Activated T-cell treated with anti-CD3 and anti-CD28 coated beads, Interleukin-2, amount 50 U/mL, for 4 hours (primary cell): ENCODE results near the gene E2F4. TPM values are rescaled to one million over a fixed set of nuclear protein-coding genes. Genes with fewer than 3 reads are reported as not detected.

Experiments
- ATAC-seq, 2 donors: fragments of 200-7000 bp; cut with Tn5 transposase; one replicate each; pipeline ENCODE4 v1.10.0; 2021
- DNase-seq: peaks from one replicate; pipeline ENCODE4 v3.0.0-alpha.2; 2020
- H3K27me3 Mint-ChIP-seq: one replicate; pipeline ENCODE4 v1.8.0; 2021; ENCODE audit warnings: low read depth, mixed read lengths
- H3K36me3 Mint-ChIP-seq: one replicate; pipeline ENCODE4 v1.8.0; 2022; ENCODE audit warnings: mixed read lengths; ENCODE audit not compliant: insufficient read depth
- H3K4me1 Mint-ChIP-seq: one replicate; pipeline ENCODE4 v1.8.0; 2021; ENCODE audit warnings: low read depth, mixed read lengths
- H3K4me3 Mint-ChIP-seq: one replicate; pipeline ENCODE4 v1.8.0; 2021; ENCODE audit warnings: mild to moderate bottlenecking, moderate library complexity, mixed read lengths
- H3K9me3 Mint-ChIP-seq: one replicate; pipeline ENCODE4 v1.8.0; 2021; ENCODE audit warnings: mixed read lengths
- total RNA-seq, 3 donors: library from RNA; stranded (reverse); gene quantifications; one replicate each; pipeline ENCODE4 v1.2.1, GENCODE V29; 2021

E2F4 gene
- total RNA-seq, 3 donors from 2014 or later: 195 to 201 (median 198) TPM

DNA sequence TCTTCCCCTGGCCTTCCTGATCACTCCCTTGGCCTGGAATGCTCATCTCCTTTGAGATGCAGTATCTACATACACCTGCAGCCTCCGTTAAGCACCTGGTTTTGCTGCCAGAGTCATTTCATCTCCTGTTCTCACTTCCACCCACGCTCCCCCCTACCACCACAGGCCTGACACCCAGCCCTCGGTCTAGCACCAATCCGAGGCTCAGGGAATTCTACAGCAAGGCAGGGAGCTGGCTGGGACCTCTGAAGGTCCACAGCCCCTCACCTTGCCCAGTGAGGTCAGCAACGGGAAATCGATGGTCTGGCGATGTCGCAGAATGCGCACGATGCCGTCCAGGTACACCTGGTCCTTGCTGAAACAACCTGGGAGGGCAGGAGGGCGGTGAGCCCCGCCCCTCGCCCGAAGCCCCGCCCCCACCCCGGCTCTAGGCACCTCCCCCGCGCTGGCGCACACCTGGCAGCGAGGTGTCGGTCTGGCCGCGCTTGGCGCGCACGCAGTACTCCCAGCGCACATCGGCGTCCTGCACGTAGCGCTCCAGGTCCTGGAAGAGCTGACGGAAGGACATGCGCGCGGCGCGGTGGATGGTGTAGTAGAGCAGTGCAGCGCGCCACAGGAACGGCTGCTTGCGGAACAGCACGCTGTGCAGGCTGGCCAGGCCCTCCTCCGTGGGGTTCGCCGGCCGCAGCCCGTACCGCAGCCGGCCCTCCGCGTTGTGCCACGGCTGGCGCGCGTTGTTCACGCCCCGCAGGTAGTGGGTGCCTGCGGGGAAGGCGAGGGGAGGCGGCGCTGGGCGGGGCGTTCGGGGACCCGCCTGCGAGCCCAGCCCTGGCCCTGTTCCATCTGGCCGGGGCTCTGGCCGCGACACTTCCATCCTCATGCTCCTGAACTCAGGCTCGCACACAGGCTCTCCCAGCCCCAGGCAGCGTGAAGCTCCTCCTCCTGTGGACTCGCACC is 13.9 kb upstream of the E2F4 start:
- peaks cover 19% of the 10 kb centered on the region for H3K4me1 Mint-ChIP-seq

GRCh38 chr16:67179421-67180080 is 12.4 kb upstream of the E2F4 start:
- DNase-seq (no peak), ATAC-seq (no peak)
- no peaks in the 10 kb centered on the region for H3K9me3 Mint-ChIP-seq
- peaks cover 7% of the 10 kb centered on the region for H3K4me1 Mint-ChIP-seq
- no peaks in the 10 kb centered on the region for H3K36me3 Mint-ChIP-seq
- no peak overlapping the region for H3K4me3 Mint-ChIP-seq
- H3K27me3 Mint-ChIP-seq: peaks cover 6% of the 10 kb centered on the region

More for the DNA sequence above, 13.9 kb upstream of the E2F4 start:
- ATAC-seq: peak; percentile 53 to 63
- peak overlapping the region; percentile 58 for H3K4me3 Mint-ChIP-seq
- H3K27me3 Mint-ChIP-seq: peaks cover 16% of the 10 kb centered on the region
- H3K9me3 Mint-ChIP-seq: no peaks in the 10 kb centered on the region
- peak; percentile 40 for DNase-seq
- H3K36me3 Mint-ChIP-seq: no peaks in the 10 kb centered on the region

DNA sequence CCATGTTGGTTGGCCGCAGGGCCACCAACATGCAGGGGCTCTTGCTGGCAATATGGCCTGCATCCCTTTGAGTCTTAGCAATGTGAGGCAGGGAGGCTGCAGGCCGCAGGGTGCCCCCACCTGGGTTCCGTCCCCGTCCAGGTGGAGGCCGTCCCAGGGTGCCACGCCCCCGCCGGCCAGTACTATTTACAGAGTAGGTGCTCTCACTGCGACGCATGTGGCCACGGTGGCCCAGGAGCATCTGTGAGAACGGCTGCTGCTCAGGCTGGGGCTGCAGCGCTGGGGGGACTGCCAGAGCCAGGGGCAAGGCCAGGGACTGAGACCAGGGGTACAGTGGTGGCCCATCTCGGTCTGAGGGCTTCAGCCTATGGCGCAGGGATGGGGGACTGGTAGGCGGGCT is 11.8 kb upstream of the E2F4 start:
- peaks cover 5% of the 10 kb centered on the region for H3K27me3 Mint-ChIP-seq
- DNase-seq (no peak), ATAC-seq (no peak)
- no peaks in the 10 kb centered on the region for H3K9me3 Mint-ChIP-seq
- no peak overlapping the region for H3K4me3 Mint-ChIP-seq
- H3K4me1 Mint-ChIP-seq: peaks cover 12% of the 10 kb centered on the region
- H3K36me3 Mint-ChIP-seq: no peaks in the 10 kb centered on the region

GRCh38 chr16:67181346-67181745 is 10.6 kb upstream of the E2F4 start:
- no peaks in the 10 kb centered on the region for H3K9me3 Mint-ChIP-seq
- no peaks in the 10 kb centered on the region for H3K36me3 Mint-ChIP-seq
- no peak overlapping the region for H3K4me3 Mint-ChIP-seq
- no peak for ATAC-seq
- peaks cover 5% of the 10 kb centered on the region for H3K27me3 Mint-ChIP-seq
- H3K4me1 Mint-ChIP-seq: peaks cover 19% of the 10 kb centered on the region
- no peak for DNase-seq

- no peaks in the 10 kb centered on the region for H3K36me3 Mint-ChIP-seq
- no peaks in the 10 kb centered on the region for H3K9me3 Mint-ChIP-seq
- no peak for DNase-seq
- no peak overlapping the region for H3K4me3 Mint-ChIP-seq
- no peak for ATAC-seq
- H3K27me3 Mint-ChIP-seq: peaks cover 5% of the 10 kb centered on the region
- peaks cover 19% of the 10 kb centered on the region for H3K4me1 Mint-ChIP-seq
Observed at GRCh38 chr16:67182288-67182687, 9.7 kb upstream of the E2F4 start.

DNA sequence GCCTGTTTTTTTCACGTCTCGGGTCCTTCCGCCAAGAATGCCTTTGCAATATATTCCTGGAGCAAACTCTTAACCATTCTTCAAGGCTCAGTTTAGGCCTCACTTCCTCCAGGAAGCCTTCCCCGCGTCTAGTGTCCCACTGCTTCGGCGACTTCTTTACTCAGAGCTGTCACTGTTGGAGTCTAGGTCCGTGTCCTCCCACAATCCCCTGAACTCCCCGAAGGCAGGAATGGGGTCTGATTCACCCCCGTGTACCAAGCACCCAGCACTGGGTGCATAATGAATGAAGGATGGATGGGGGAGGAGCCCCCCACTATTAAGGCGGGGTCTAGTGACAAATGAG is 8.7 kb upstream of the E2F4 start:
- ATAC-seq (no peak), DNase-seq (no peak)
- Mint-ChIP-seq H3K9me3 (no peaks in the 10 kb centered on the region), H3K4me3 (no peak overlapping the region), H3K36me3 (no peaks in the 10 kb centered on the region), H3K27me3 (peaks cover 7% of the 10 kb centered on the region), H3K4me1 (peaks cover 15% of the 10 kb centered on the region)

GRCh38 chr16:67183627-67184452 is 8.1 kb upstream of the E2F4 start, which contains the start of gene MATCAP1:
Gene MATCAP1, minus strand, starts transcription at chr16:67183963. Its CDS starts 3,353 bp downstream, at chr16:67180610.
- H3K4me3 Mint-ChIP-seq: peak within 1 kb of the TSS; percentile 83
- ATAC-seq: peak; percentile 95 to 96
- peaks cover 12% of the 10 kb centered on the region for H3K4me1 Mint-ChIP-seq
- H3K9me3 Mint-ChIP-seq: no peaks in the 10 kb centered on the region
- peaks cover 5% of the 10 kb centered on the region for H3K27me3 Mint-ChIP-seq
- no peaks in the 10 kb centered on the region for H3K36me3 Mint-ChIP-seq
- peak; percentile 88 for DNase-seq

DNA sequence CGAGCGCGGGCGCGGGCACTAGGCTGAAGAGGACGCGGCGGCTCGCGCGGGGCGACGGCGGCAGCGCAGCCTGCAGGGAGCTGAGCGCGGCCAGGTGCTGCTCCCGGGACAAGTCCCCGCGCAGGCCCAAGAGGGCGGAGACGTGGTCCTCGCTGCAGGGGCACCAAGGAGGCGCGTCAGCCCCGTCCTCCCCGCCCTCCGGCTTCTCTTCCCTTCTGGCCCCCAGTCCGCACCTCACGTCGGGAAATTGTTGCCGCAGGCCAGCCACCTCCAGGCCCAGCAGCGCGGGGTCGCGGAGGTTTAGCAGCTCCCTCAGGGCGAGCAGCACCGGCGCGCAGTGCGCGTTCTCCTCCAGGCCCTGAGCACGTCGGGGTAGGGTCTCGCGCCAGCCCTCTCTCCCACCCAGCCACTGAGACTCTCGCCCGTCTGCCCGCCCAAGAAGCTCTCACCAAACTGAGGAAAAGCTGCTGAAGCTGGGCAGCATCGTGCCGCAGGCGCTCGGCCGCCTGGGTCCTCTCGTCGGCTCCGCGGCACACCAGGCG is 7.4 kb upstream of the E2F4 start:
- H3K27me3 Mint-ChIP-seq: peaks cover 4% of the 10 kb centered on the region
- DNase-seq (no peak), ATAC-seq (peak; percentile 3 to 15)
- H3K36me3 Mint-ChIP-seq: no peaks in the 10 kb centered on the region
- peaks cover 12% of the 10 kb centered on the region for H3K4me1 Mint-ChIP-seq
- peak overlapping the region; percentile 83 for H3K4me3 Mint-ChIP-seq
- H3K9me3 Mint-ChIP-seq: no peaks in the 10 kb centered on the region

- H3K36me3 Mint-ChIP-seq: no peaks in the 10 kb centered on the region
- peaks cover 4% of the 10 kb centered on the region for H3K27me3 Mint-ChIP-seq
- peak overlapping the region; percentile 83 for H3K4me3 Mint-ChIP-seq
- peaks cover 12% of the 10 kb centered on the region for H3K4me1 Mint-ChIP-seq
- DNase-seq (peak; percentile 78), ATAC-seq (peak; percentile 25 to 27)
- no peaks in the 10 kb centered on the region for H3K9me3 Mint-ChIP-seq
Observed at GRCh38 chr16:67184995-67185650, 6.8 kb upstream of the E2F4 start.

DNA sequence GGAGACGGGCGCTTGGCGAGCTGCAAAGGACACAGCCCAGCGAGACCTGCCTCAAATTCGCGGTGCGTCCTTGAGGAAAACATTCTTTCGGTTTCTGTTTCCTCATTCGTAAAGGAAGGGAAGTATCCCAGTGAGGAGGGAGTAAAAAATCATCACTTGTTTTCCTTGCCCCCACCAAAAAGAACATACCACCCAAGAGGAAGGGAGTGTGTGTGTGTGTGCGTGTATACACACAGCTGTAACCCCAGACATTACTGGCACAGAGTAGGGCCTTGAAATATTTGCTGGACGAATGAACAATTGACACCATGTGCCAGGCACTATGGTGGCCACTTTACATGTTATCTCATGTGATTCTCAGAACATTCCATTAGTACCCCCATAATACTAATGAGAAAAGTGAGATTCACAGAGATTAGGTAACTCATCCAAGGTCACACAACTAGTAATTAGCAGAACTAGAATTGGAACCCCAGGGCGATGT is 6.3 kb upstream of the E2F4 start:
- no peaks in the 10 kb centered on the region for H3K36me3 Mint-ChIP-seq
- peaks cover 12% of the 10 kb centered on the region for H3K4me1 Mint-ChIP-seq
- DNase-seq: no peak
- H3K27me3 Mint-ChIP-seq: peaks cover 4% of the 10 kb centered on the region
- no peak for ATAC-seq
- no peaks in the 10 kb centered on the region for H3K9me3 Mint-ChIP-seq
- peak overlapping the region; percentile 83 for H3K4me3 Mint-ChIP-seq

- Mint-ChIP-seq H3K4me3 (no peak overlapping the region), H3K4me1 (peaks cover 15% of the 10 kb centered on the region), H3K27me3 (peaks cover 4% of the 10 kb centered on the region), H3K36me3 (no peaks in the 10 kb centered on the region), H3K9me3 (no peaks in the 10 kb centered on the region)
- no peak for DNase-seq
- ATAC-seq: no peak
Observed at GRCh38 chr16:67186550-67186950, 5.4 kb upstream of the E2F4 start.

- peaks cover 18% of the 10 kb centered on the region for H3K4me1 Mint-ChIP-seq
- ATAC-seq (no peak), DNase-seq (no peak)
- H3K9me3 Mint-ChIP-seq: no peaks in the 10 kb centered on the region
- peaks cover 4% of the 10 kb centered on the region for H3K27me3 Mint-ChIP-seq
- no peaks in the 10 kb centered on the region for H3K36me3 Mint-ChIP-seq
- H3K4me3 Mint-ChIP-seq: no peak overlapping the region
Observed at GRCh38 chr16:67187175-67187890, 4.6 kb upstream of the E2F4 start.

DNA sequence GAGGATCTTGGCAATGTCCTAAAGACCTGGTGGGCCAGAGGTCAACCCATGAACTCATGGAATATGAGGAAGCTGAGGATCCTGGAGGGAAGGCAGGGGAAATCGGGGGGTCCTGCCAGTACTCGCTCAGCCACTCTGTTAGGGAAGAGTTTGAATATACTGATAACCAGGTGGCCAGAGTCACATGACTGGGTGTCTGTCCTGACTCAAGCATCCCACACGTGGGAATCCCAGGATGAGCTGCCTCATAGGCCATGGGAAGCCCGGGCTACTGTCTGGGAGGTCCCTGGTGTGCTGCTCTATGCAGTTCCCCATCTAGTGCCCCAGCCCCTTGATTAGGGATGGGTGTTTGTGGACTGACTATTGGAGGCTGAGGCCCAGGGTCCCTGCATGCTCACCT is 3.6 kb upstream of the E2F4 start:
- H3K4me3 Mint-ChIP-seq: no peak overlapping the region
- no peaks in the 10 kb centered on the region for H3K9me3 Mint-ChIP-seq
- ATAC-seq: no peak

More for the DNA sequence above, 3.6 kb upstream of the E2F4 start:
- Mint-ChIP-seq H3K36me3 (peaks cover 5% of the 10 kb centered on the region), H3K27me3 (peaks cover 4% of the 10 kb centered on the region), H3K4me1 (peaks cover 24% of the 10 kb centered on the region)
- DNase-seq: no peak
